ENCODE results near the gene SPHK1.

- TF ChIP-seq POLR2A (IDR thresholded peaks at IDR 0.05) (no peak), CTCF (IDR thresholded peaks at IDR 0.05) (no peak)
Observed at GRCh38 chr17:76410328-76410965, 26.0 kb downstream of the SPHK1 start.
